Left ventricle myocardium superior (tissue), 1 donor: ENCODE results near the gene TTLL5. TPM values are rescaled to one million over a fixed set of nuclear protein-coding genes. Genes with fewer than 3 reads are reported as not detected.

Experiments
- ATAC-seq: fragments of 200-7000 bp; cut with Tn5 transposase; one replicate; pipeline ENCODE4 v1.9.1; 2020; ENCODE audit warnings: mild to moderate bottlenecking, moderate library complexity
- DNase-seq: peaks from one replicate; pipeline ENCODE4 v3.0.0-alpha.2; 2020
- intact Hi-C: fragments of 100-400 bp; cut with micrococcal nuclease; formaldehyde crosslinking; loops from one replicate; pipeline ENCODE4 v1.11.0; 2022
- total RNA-seq: library from RNA; stranded (reverse); fragmentation: NEBNext Ultra II Directional; extraction: Animal tissue kit (Norgen Biotek cat#: 25700); gene quantifications from one replicate; pipeline ENCODE4 v1.2.1, GENCODE V29; 2021
- donor health status: DM: no; HTN: yes; CAD: no; lungs with severe emphysema.

The TTLL5 gene
- total RNA-seq, 1 donor from 2014 or later, result 15.8 TPM

- intact Hi-C loops, result no loop called here
- ATAC-seq, result no peak
- DNase-seq, result no peak
These were observed 151.6 kb downstream of the TTLL5 start for GRCh38 chr14:75812622-75813021.

GRCh38 chr14:75820761-75821160 is 159.7 kb downstream of the TTLL5 start:
- DNase-seq (no peak), ATAC-seq (no peak)
- intact Hi-C loops, result no loop called here

GRCh38 chr14:75821831-75822521 is 160.9 kb downstream of the TTLL5 start:
- ATAC-seq, result no peak
- no peak for DNase-seq
- intact Hi-C loops, result no loop called here

- intact Hi-C loops, result no loop called here
- ATAC-seq (peak; percentile 56), DNase-seq (no peak)
These were observed 161.6 kb downstream of the TTLL5 start for GRCh38 chr14:75822522-75823141.

GRCh38 chr14:75823334-75823733 is 162.3 kb downstream of the TTLL5 start:
- DNase-seq, result no peak
- intact Hi-C loops, result no loop called here
- ATAC-seq, result peak; percentile 70

- DNase-seq (no peak), ATAC-seq (no peak)
- intact Hi-C loops, result no loop called here
These were observed 163.3 kb downstream of the TTLL5 start for GRCh38 chr14:75824318-75824717.

- ATAC-seq (peak; percentile 52), DNase-seq (no peak)
- intact Hi-C loops, result no loop called here
These were observed 164.1 kb downstream of the TTLL5 start for GRCh38 chr14:75825147-75825592.

GRCh38 chr14:75826599-75826998 is 165.6 kb downstream of the TTLL5 start:
- ATAC-seq, result no peak
- no peak for DNase-seq
- intact Hi-C loops, result no loop called here

- no peak for ATAC-seq
- no peak for DNase-seq
- intact Hi-C loops, result no loop called here
These were observed 166.3 kb downstream of the TTLL5 start for GRCh38 chr14:75827331-75827730.

- ATAC-seq (no peak), DNase-seq (no peak)
- intact Hi-C loops, result no loop called here
These were observed 168.3 kb downstream of the TTLL5 start for GRCh38 chr14:75829316-75829715.

- peak; percentile 54 for DNase-seq
- ATAC-seq, result peak; percentile 84
- intact Hi-C loops, result no loop called here
These were observed 170.4 kb downstream of the TTLL5 start for GRCh38 chr14:75831455-75831854.

- DNase-seq, result no peak
- intact Hi-C loops, result no loop called here
- ATAC-seq, result peak; percentile 8
These were observed 170.9 kb downstream of the TTLL5 start for GRCh38 chr14:75831952-75832351.

- no peak for DNase-seq
- ATAC-seq, result peak; percentile 72
- intact Hi-C loops, result no loop called here
These were observed 171.7 kb downstream of the TTLL5 start for GRCh38 chr14:75832621-75833297.

GRCh38 chr14:75833326-75834020 is 172.4 kb downstream of the TTLL5 start:
- ATAC-seq (peak; percentile 8), DNase-seq (no peak)
- intact Hi-C loops, result no loop called here

- ATAC-seq, result no peak
- intact Hi-C loops, result no loop called here
- DNase-seq, result no peak
These were observed 174.2 kb downstream of the TTLL5 start for GRCh38 chr14:75835156-75835725.

GRCh38 chr14:75835737-75836136 is 174.7 kb downstream of the TTLL5 start:
- no peak for DNase-seq
- intact Hi-C loops, result no loop called here
- no peak for ATAC-seq

- intact Hi-C loops, result no loop called here
- ATAC-seq (no peak), DNase-seq (no peak)
These were observed 176.2 kb downstream of the TTLL5 start for GRCh38 chr14:75837151-75837787.

- intact Hi-C loops, result no loop called here
- ATAC-seq (no peak), DNase-seq (no peak)
These were observed 179.9 kb downstream of the TTLL5 start for GRCh38 chr14:75840911-75841310.

- ATAC-seq, result no peak
- intact Hi-C loops, result no loop called here
- DNase-seq, result no peak
These were observed 181.5 kb downstream of the TTLL5 start for GRCh38 chr14:75842551-75842950.
